A673 (cell line): ENCODE measurements around the gene SERF1A. TPM values are rescaled to one million over a fixed set of nuclear protein-coding genes. Genes with fewer than 3 reads are reported as not detected.
"Not testable (repeated sequence)": the region's sequence is repeated elsewhere in the genome, so short reads cannot be mapped to it uniquely, and the experiment has no call there.

Source experiments
- BruUV-seq: library from RNA; stranded (reverse); fragments of 400-500 nt; replicated peaks from 2 replicates; lab custom pipeline; 2021; lab: Mats Ljungman, UMichigan
- CTCF ChIA-PET: fragments of 300-600 bp; sonication (Branson Sonifier 250); formaldehyde crosslinking; loops from one replicate; lab custom pipeline; 2022; ENCODE audit warnings: antibody characterized with exemption; lab: Charles Lee
- POLR2A ChIA-PET: fragments of 300-600 bp; sonication (Branson Sonifier 250); formaldehyde crosslinking; loops from one replicate; lab custom pipeline; 2022; ENCODE audit warnings: antibody characterized with exemption; ENCODE audit not compliant: low non-redundant PET; lab: Charles Lee
- DNase-seq: peaks from one replicate; pipeline ENCODE4 v3.0.0-alpha.2; 2015; ENCODE audit warnings: low spot score
- H3K27ac ChIP-seq: fragments of 200-600 bp; sonication (generic); 2 replicates; pipeline ENCODE4 v1.5.1; 2016; ENCODE audit warnings: mixed run types, low read depth, mild to moderate bottlenecking, mixed read lengths, antibody characterized with exemption, low read length; ENCODE audit not compliant: poor library complexity, severe bottlenecking
- H3K27me3 ChIP-seq: fragments of 200-600 bp; sonication (generic); replicated peaks from 2 replicates; pipeline ENCODE4 v1.6.1; 2017; ENCODE audit warnings: mixed run types, low read depth, mild to moderate bottlenecking, mixed read lengths, antibody characterized with exemption, low read length; ENCODE audit not compliant: insufficient read depth, poor library complexity
- H3K36me3 ChIP-seq: fragments of 200-600 bp; sonication (generic); 2 replicates; pipeline ENCODE4 v1.6.1; 2016; ENCODE audit warnings: mixed run types, mild to moderate bottlenecking, mixed read lengths, antibody characterized with exemption, low read length; ENCODE audit not compliant: insufficient read depth, poor library complexity, severe bottlenecking
- H3K4me1 ChIP-seq: fragments of 200-600 bp; sonication (generic); 2 replicates; pipeline ENCODE4 v1.6.1; 2017; ENCODE audit warnings: mixed run types, mild to moderate bottlenecking, mixed read lengths, antibody characterized with exemption, low read length; ENCODE audit not compliant: insufficient read depth, poor library complexity, severe bottlenecking
- H3K4me3 ChIP-seq: fragments of 200-600 bp; sonication (generic); 2 replicates; pipeline ENCODE4 v1.5.1; 2016; ENCODE audit warnings: low read depth, mixed run types, mild to moderate bottlenecking, mixed read lengths, low read length; ENCODE audit not compliant: poor library complexity, severe bottlenecking
- H3K9me3 ChIP-seq: fragments of 200-600 bp; sonication (generic); 2 replicates; pipeline ENCODE4 v1.6.1; 2016; ENCODE audit warnings: mixed run types, low read depth, mild to moderate bottlenecking, mixed read lengths, antibody characterized with exemption, low read length; ENCODE audit not compliant: poor library complexity, severe bottlenecking
- intact Hi-C: fragments of 100-400 bp; cut with micrococcal nuclease; formaldehyde crosslinking; loops from one replicate; pipeline ENCODE4 v1.10.0; 2022; ENCODE audit not compliant: unreplicated experiment
- total RNA-seq: library from RNA; stranded (reverse); gene quantifications from 2 replicates; pipeline ENCODE4 v1.2.3, GENCODE V29; 2021

SERF1A gene
- total RNA-seq, 1 experiment from 2014 or later, result 23.3 TPM

GRCh38 chr5:70925211-70925562 lies 24.7 kb downstream of the SERF1A start:
- H3K4me1 ChIP-seq, H3K9me3 ChIP-seq, CTCF ChIA-PET, POLR2A ChIA-PET, H3K36me3 ChIP-seq, BruUV-seq, H3K27me3 ChIP-seq, intact Hi-C loops, DNase-seq, H3K27ac ChIP-seq, H3K4me3 ChIP-seq: not testable (repeated sequence)

GRCh38 chr5:70931709-70932368 lies 31.4 kb downstream of the SERF1A start:
- CTCF ChIA-PET, H3K4me1 ChIP-seq, H3K36me3 ChIP-seq, BruUV-seq, H3K27ac ChIP-seq, H3K4me3 ChIP-seq, H3K27me3 ChIP-seq, H3K9me3 ChIP-seq, intact Hi-C loops, POLR2A ChIA-PET, DNase-seq: not testable (repeated sequence)

GRCh38 chr5:70932560-70932959 lies 32.1 kb downstream of the SERF1A start:
- BruUV-seq, DNase-seq, H3K4me1 ChIP-seq, H3K9me3 ChIP-seq, H3K27ac ChIP-seq, H3K27me3 ChIP-seq, H3K36me3 ChIP-seq, H3K4me3 ChIP-seq, POLR2A ChIA-PET, intact Hi-C loops, CTCF ChIA-PET: not testable (repeated sequence)

- POLR2A ChIA-PET, intact Hi-C loops: not testable (repeated sequence)
These were observed 52.6 kb downstream of the SERF1A start for GRCh38 chr5:70953068-70953467.

More at GRCh38 chr5:70953068-70953467, 52.6 kb downstream of the SERF1A start:
- H3K27me3 ChIP-seq, H3K4me3 ChIP-seq, H3K36me3 ChIP-seq, H3K9me3 ChIP-seq, H3K4me1 ChIP-seq, CTCF ChIA-PET, BruUV-seq, DNase-seq, H3K27ac ChIP-seq: not testable (repeated sequence)

Other genes with a start within 250 kb of the SERF1A start
- gene SMN1, start 24.4 kb downstream of the SERF1A start, total RNA-seq, result 49.9 and 60.8 TPM in 2 replicates
- gene NAIP, start 124.7 kb downstream of the SERF1A start, total RNA-seq, result 14.0 and 15.7 TPM in 2 replicates
- gene GTF2H2, start 167.0 kb downstream of the SERF1A start, total RNA-seq, result 43.0 and 44.2 TPM in 2 replicates